Vagina (tissue), 2 donors: ENCODE results near the gene TM7SF3. TPM values are rescaled to one million over a fixed set of nuclear protein-coding genes. Genes with fewer than 3 reads are reported as not detected.

Experiments
- DNase-seq, 2 donors: peaks; one replicate each; pipeline ENCODE4 v3.0.0-alpha.2; 2017; ENCODE audit errors: extremely low spot score in 2 of 2
- H3K27ac ChIP-seq: fragments of 200-600 bp; sonication (generic); one replicate; pipeline ENCODE4 v1.5.1; 2019
- H3K27me3 ChIP-seq: fragments of 200-600 bp; sonication (generic); one replicate; pipeline ENCODE4 v1.5.1; 2019
- H3K36me3 ChIP-seq, 2 donors: fragments of 200-600 bp; sonication (generic); one replicate each; pipeline ENCODE4 v1.5.1; 2017 to 2019
- H3K4me1 ChIP-seq: fragments of 200-600 bp; sonication (generic); one replicate; pipeline ENCODE4 v1.5.1; 2019
- H3K4me3 ChIP-seq, 2 donors: fragments of 200-600 bp; sonication (generic); 1 replicate in 1 of 2; 2 replicates in 1 of 2; pipeline ENCODE4 v1.5.1; 2016 to 2019
- H3K9me3 ChIP-seq: fragments of 200-600 bp; sonication (generic); one replicate; pipeline ENCODE4 v1.5.1; 2019
- CTCF ChIP-seq, 3 experiments: fragments of 450-650 bp in 2 of 3; fragments of 200-600 bp in 1 of 3; sonication (generic) in 1 of 3; IDR thresholded peaks; one replicate each; pipeline ENCODE4 v1.5.1; 2017 to 2019; ENCODE audit warnings: antibody characterized with exemption in 3 of 3, mild to moderate bottlenecking in 2 of 3, moderate library complexity in 2 of 3
- POLR2A ChIP-seq, 2 donors: fragments of 450-650 bp; IDR thresholded peaks; one replicate each; pipeline ENCODE4 v1.6.1; 2017; ENCODE audit warnings: antibody characterized with exemption in 2 of 2, mild to moderate bottlenecking in 2 of 2, moderate library complexity in 2 of 2
- POLR2AphosphoS5 ChIP-seq, 2 donors: sonication (generic); formaldehyde crosslinking; IDR thresholded peaks; one replicate each; pipeline ENCODE4 v1.9.0; 2017; ENCODE audit warnings: antibody characterized with exemption in 2 of 2, mild to moderate bottlenecking in 2 of 2, low read depth in 1 of 2; ENCODE audit not compliant: insufficient read depth in 1 of 2
- intact Hi-C: fragments of 100-400 bp; cut with DNase I; formaldehyde crosslinking; loops from one replicate; pipeline ENCODE4 v1.15.1; 2023
- total RNA-seq: library from RNA; depleted of rRNA; stranded (reverse); fragments of >200 nt; gene quantifications from one replicate; pipeline ENCODE4 v1.2.3, GENCODE V29; 2016

Gene TM7SF3
- total RNA-seq, 1 donor from 2014 or later = 65.3 TPM

- no peaks in the 10 kb centered on the region for H3K4me1 ChIP-seq
- DNase-seq = no peak
- no peak for TF ChIP-seq POLR2AphosphoS5 (IDR thresholded peaks at IDR 0.05; ENCODE audit: insufficient read depth in 1 of 2, low read depth in 1 of 2)
- TF ChIP-seq CTCF (IDR thresholded peaks at IDR 0.05) = no peak
- no peak for TF ChIP-seq POLR2A (IDR thresholded peaks at IDR 0.05)
- no peak overlapping the region for H3K27ac ChIP-seq
- peaks cover 0 to 27% of the 10 kb centered on the region in 2 donors for H3K36me3 ChIP-seq
- H3K4me3 ChIP-seq = no peak overlapping the region
- no peaks in the 10 kb centered on the region for H3K9me3 ChIP-seq
- intact Hi-C loops = no loop called here
- no peaks in the 10 kb centered on the region for H3K27me3 ChIP-seq
Observed at GRCh38 chr12:26979733-26980132, 34.5 kb downstream of the TM7SF3 start.

DNA sequence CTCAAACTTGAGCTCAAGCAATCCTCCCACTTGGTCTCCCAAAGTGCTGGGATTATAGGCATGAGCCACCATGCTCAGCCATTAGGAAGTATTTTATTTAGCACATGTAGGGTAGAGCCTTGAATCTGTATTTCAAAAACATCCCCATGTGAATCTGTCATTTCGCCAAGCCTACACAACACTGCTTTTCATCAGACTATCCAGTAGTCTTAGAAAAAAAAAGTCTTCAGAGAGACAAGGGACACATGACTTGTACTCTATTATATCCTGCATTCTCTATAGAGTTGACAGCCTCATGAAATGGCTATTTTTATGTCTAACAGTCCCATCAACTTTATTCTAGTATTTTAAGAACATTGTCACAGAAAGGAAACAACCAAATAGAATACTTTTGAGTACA is 35.4 kb downstream of the TM7SF3 start:
- Histone ChIP-seq H3K27me3 (no peaks in the 10 kb centered on the region), H3K27ac (no peak overlapping the region), H3K36me3 (peaks cover 0 to 20% of the 10 kb centered on the region in 2 donors), H3K4me1 (no peaks in the 10 kb centered on the region), H3K4me3 (no peak overlapping the region), H3K9me3 (no peaks in the 10 kb centered on the region)
- no peak for DNase-seq
- no peak for TF ChIP-seq CTCF (IDR thresholded peaks at IDR 0.05)
- no peak for TF ChIP-seq POLR2AphosphoS5 (IDR thresholded peaks at IDR 0.05; ENCODE audit: insufficient read depth in 1 of 2, low read depth in 1 of 2)
- no peak for TF ChIP-seq POLR2A (IDR thresholded peaks at IDR 0.05)
- intact Hi-C loops = no loop called here

DNA sequence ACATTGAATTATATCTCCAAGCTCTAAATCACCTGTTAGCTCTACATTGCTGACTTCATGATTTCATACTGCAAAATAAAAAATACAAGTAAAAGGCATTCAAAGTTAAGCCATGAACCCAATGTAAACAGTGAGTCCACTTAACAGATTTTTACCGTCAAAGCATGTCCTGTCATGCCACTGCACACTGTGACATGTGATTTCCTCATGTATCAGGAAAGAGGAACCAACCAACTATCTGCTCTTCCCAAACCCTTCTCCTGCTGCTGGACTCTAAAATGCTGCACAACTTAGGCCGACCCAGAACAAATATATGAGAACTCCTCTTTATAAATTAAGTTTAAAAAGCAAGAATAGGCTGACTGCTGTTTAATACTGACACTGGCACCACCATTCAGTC is 37.5 kb downstream of the TM7SF3 start:
- Histone ChIP-seq H3K27me3 (no peaks in the 10 kb centered on the region), H3K36me3 (peaks cover 0 to 10% of the 10 kb centered on the region in 2 donors), H3K4me1 (no peaks in the 10 kb centered on the region), H3K4me3 (no peak overlapping the region), H3K9me3 (no peaks in the 10 kb centered on the region), H3K27ac (no peak overlapping the region)
- TF ChIP-seq POLR2AphosphoS5 (IDR thresholded peaks at IDR 0.05; ENCODE audit: insufficient read depth in 1 of 2, low read depth in 1 of 2) = no peak
- no peak for TF ChIP-seq POLR2A (IDR thresholded peaks at IDR 0.05)
- TF ChIP-seq CTCF (IDR thresholded peaks at IDR 0.05) = no peak
- intact Hi-C loops = no loop called here
- DNase-seq = no peak

DNA sequence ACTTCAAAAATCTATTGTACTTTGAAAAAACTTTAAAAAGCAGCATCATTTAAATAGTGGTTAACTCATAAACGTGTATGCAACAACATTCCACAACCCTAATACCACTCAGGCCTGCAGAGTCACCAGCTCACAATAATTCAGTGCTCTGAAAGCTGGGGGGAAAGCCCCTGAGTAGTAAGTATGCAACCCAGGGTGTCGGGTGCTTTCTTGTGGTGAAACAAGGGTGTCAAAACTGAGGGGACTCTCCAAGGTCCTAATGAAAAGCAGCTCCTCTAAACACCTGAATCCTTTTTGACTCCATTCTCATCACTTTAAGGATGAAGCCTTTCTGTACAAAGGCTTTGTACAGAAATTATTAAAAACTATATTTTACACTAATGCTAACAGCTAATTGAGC is 42.2 kb downstream of the TM7SF3 start:
- DNase-seq = no peak
- no peak for TF ChIP-seq POLR2A (IDR thresholded peaks at IDR 0.05)
- TF ChIP-seq POLR2AphosphoS5 (IDR thresholded peaks at IDR 0.05; ENCODE audit: insufficient read depth in 1 of 2, low read depth in 1 of 2) = no peak
- no peak for TF ChIP-seq CTCF (IDR thresholded peaks at IDR 0.05)
- Histone ChIP-seq H3K9me3 (no peaks in the 10 kb centered on the region), H3K27me3 (no peaks in the 10 kb centered on the region), H3K36me3 (peaks cover 0 to 6% of the 10 kb centered on the region in 2 donors), H3K4me1 (no peaks in the 10 kb centered on the region), H3K4me3 (no peak overlapping the region), H3K27ac (no peak overlapping the region)
- intact Hi-C loops = no loop called here

- intact Hi-C loops = no loop called here
- Histone ChIP-seq H3K27me3 (no peaks in the 10 kb centered on the region), H3K9me3 (no peaks in the 10 kb centered on the region), H3K4me1 (no peaks in the 10 kb centered on the region), H3K4me3 (no peak overlapping the region), H3K36me3 (peaks cover 0 to 11% of the 10 kb centered on the region in 2 donors), H3K27ac (no peak overlapping the region)
- DNase-seq = no peak
- TF ChIP-seq POLR2A (IDR thresholded peaks at IDR 0.05) (no peak), CTCF (IDR thresholded peaks at IDR 0.05) (no peak), POLR2AphosphoS5 (IDR thresholded peaks at IDR 0.05; ENCODE audit: insufficient read depth in 1 of 2, low read depth in 1 of 2) (no peak)
Observed at GRCh38 chr12:26970136-26970535, 44.0 kb downstream of the TM7SF3 start.
